ENCODE results near the gene JKAMP. TPM values are rescaled to one million over a fixed set of nuclear protein-coding genes. Genes with fewer than 3 reads are reported as not detected.

Gene JKAMP
- total RNA-seq, 2 donors from 2014 or later: 31.6 to 31.7 TPM

DNA sequence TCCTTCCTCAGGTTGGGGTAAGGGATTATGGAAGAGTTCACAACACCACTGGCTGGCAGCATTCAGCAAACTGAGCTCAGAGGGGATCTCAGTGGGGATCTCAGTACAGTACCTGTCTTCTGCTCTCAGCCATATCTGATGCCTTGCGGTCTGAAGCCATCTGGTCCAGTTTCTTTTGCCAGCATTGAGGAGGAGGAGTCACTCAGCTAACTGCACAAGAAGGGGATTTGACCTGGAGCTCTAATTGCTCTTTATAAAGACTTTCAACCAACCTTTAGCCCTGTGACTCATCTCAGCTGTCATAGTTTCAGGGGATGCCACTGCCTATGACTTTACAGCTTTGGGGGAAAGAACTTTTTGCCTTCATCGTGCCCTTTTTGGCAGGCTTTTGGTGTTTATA, 44.9 kb downstream of the JKAMP start:
- no peak for ATAC-seq

DNA sequence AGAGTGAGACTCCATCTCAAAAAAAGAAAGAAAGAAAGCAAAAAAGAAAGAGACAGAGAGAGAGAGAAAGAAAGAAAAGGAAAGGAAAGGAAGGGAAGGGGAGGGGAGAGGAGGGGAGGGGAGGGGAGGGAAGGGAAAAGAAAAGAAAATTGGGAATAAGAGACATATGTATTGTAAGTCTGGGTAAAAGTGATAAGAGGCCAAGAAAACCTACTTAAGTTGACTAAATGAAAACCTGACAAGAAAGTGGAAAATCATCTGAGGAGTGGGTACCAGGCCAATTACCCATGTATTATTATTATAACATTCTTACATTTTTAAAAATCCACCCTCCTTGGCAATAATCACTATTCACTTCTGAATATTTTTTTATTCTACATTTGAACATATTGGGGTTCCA, 46.0 kb downstream of the JKAMP start:
- no peak for ATAC-seq
- intact Hi-C loops (cut with DNase I): no loop called here
- DNase-seq: no peak

More for the DNA sequence above, 44.9 kb downstream of the JKAMP start:
- intact Hi-C loops (cut with DNase I): no loop called here
- DNase-seq: no peak

DNA sequence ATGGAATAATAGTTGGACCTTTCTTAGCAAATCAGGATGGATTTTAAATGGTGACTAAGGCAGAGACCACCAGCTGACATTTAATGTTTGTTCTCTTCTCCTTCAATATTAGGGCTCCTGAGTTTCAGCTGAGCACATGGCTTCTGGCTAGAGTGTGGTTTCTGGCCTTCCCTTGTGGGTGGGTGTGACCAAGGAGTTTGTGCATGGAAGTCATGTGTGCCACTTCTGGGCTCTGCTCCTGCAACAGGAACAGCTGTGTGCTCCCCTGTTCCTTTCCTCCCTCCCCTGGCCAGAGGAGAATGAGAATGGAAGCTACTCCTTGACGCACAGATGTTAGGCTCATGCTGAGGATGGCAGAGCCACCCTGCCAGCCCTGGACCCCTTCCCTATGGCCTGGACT, 48.1 kb downstream of the JKAMP start:
- no peak for ATAC-seq
- intact Hi-C loops (cut with DNase I): no loop called here
- no peak for DNase-seq

DNA sequence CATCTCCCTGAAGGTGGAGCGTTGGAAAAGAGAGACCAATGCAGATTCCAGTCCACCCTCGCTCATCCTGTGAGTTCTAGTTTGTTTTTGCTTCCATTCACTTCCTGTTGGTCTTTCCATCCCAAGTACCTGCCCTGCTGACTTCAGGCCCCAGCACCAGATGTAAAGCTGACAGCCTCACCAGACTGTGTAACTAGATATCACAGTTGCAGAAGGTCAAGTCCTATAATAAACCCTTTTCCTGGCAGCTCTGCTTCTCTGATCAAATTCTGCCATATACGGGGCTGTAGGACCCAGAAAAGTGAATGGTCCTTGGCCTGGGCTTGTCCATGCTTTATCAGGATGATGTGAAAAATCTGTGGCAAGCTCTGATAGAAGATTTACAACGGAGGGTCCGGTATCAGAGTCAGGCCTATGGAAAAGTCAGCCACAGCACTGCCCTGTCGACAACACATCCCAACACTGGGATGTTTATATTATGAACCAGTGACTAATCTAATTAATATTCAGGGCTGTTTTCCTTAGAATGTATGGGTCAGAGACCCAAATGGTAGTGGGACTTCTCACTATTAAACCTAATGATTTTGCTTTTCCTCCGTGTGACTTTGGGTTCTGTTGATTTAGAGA, 50.2 kb downstream of the JKAMP start:
- DNase-seq (no peak), ATAC-seq (no peak)
- intact Hi-C loops (cut with DNase I): no loop called here

DNA sequence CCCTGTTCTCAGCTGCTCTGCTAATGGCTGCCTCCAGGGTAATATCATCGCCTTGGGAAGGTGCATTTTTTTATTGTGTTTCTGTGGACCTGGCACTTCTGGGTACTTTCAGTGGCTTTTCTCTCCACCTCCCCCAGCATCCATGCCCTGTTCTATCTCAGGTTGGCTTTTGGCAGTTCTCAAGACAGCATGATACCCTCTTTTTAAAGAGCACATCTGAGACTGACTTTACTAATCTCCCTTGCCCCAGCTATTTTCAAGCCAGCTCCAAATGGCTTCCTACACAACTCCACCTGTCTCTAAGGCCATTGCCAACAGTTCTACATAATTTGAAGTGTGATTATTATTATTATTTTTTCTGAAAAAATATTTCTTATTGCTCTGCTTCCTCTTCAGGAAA, 53.2 kb downstream of the JKAMP start:
- DNase-seq: no peak
- intact Hi-C loops (cut with DNase I): no loop called here
- no peak for ATAC-seq

DNA sequence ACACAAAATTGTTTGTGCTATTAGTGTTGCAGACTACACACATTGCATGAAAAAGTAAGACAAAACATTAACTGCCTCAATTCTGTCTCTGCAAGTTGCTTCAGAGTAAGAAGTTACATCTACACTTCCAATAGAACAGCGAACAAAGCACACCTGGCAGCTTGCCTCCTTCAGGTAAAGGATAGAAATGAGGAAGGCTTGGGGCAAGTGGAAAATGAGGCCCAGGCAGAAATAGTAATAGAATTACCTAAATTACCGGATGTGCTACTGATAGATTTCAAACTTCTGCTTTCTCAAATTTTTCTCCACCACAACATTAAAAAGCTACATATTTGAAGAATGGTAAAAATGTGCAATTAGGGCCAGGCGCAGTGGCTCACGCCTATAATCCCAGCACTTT, 54.6 kb downstream of the JKAMP start:
- DNase-seq (no peak), ATAC-seq (no peak)
- intact Hi-C loops (cut with DNase I): no loop called here

DNA sequence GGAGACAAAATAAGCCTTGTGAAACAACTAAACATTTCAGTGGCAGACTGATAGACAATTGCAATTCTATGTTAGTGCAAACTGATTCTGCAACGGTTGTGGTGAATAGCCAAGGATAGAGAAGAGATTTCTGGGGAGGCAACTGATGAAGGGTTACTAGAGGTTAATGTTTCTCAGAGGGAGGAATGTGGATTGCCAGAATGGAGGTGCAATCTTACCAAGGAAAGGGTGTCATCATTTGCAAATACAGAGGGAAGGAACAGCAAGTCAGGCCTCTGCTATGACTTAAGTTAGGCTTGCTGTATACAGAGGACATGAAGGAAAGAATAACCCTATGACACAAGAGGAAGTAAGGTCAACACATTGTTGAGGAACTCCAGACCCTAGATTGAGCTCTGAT, 56.5 kb downstream of the JKAMP start:
- ATAC-seq (no peak), DNase-seq (no peak)
- intact Hi-C loops (cut with DNase I): no loop called here

DNA sequence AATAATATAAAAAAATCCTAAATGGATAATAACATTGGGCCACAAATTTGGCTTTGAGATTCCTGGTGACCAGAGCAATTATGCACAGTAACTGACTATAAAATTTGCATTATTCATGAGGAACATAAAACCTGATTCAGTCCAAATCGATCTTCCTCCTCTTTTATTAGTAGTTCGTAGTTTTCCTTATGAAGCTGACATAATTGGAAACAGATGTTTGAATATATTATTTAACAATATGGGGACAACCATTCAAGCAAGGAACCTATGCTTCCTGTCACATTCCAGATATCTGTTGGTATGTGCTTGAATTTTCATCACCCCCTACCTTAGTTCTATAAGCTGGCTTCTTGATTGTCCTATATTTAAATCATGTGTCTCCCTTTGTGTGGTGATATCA, 57.4 kb downstream of the JKAMP start:
- intact Hi-C loops (cut with DNase I): no loop called here
- no peak for ATAC-seq
- DNase-seq: no peak

DNA sequence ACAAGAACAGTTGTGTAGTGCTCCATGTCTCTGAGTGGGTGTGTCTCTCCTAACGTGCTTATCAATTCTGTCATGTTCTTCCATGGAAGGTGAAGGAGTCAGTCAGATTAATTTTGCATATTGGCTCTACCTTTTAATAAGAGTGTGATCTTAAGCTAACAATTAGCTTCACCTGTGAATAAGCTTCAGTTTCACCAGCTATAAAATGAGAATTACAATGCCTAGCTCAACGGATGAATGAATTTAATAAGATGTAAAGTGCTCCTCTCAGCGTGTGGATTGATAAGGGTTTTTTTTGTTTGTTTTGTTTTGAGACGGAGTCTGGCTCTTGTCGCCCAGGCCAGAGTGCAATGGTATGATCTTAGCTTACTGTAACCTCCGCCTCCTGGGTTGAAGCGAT, 59.6 kb downstream of the JKAMP start:
- no peak for ATAC-seq
- no peak for DNase-seq
- intact Hi-C loops (cut with DNase I): no loop called here

DNA sequence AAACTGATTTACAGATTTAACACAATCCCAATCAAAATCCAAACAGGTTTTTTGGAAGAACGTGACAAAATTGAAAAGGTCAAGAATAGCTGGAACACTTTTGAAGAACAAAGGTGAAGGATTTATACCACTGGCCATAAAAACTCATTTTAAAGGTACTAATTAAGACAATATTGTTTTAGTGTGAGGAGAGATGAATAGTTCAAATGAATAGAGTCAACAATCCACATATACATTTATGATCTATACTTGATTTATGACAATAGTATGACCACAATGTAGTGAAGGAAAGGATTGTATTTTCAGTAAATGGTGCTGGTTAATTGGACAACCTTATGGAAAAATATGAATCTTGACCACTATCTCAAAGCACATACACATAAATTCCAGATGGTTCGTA, 63.0 kb downstream of the JKAMP start:
- intact Hi-C loops (cut with DNase I): no loop called here
- no peak for ATAC-seq
- DNase-seq: no peak

Other genes starting within 250 kb of the JKAMP start
- gene GPR135, start 19.1 kb upstream of the JKAMP start, total RNA-seq: 1 to 10 TPM; 2.7 to 2.8 TPM
- gene L3HYPDH, start 109 bp upstream of the JKAMP start, total RNA-seq: 10 to 100 TPM; 15.2 to 22.0 TPM
- gene CCDC175, start 92.3 kb downstream of the JKAMP start, total RNA-seq: not detected